Left cardiac atrium (tissue), 2 donors: ENCODE results near the gene BPIFB2. TPM values are rescaled to one million over a fixed set of nuclear protein-coding genes. Genes with fewer than 3 reads are reported as not detected.

Source experiments
- total RNA-seq, 2 donors: library from RNA; stranded (reverse); fragmentation: NEBNext Ultra II Directional; extraction: Animal tissue kit (Norgen Biotek cat#: 25700); gene quantifications; one replicate each; pipeline ENCODE4 v1.2.1, GENCODE V29; 2021
- donor health status: DM: no; HTN: yes; CAD: no; lungs with severe emphysema.
- donor health status: DM: yes; HTN: yes; CAD: no.

Gene BPIFB2
- total RNA-seq, 2 donors from 2014 or later = not detected

Other genes with a start within 250 kb of the BPIFB2 start
- gene DNMT3B, start 245.3 kb upstream of the BPIFB2 start, total RNA-seq = under 1 TPM; 0.44 to 0.65 TPM
- 10 to 100 TPM; 76.8 to 93.2 TPM for gene MAPRE1, start 187.8 kb upstream of the BPIFB2 start, total RNA-seq
- gene EFCAB8, start 148.8 kb upstream of the BPIFB2 start, total RNA-seq = under 1 TPM in 1 of 2 donors, not detected in 1; 0.18 TPM
- gene SUN5, start 3.3 kb upstream of the BPIFB2 start, total RNA-seq = not detected
- not detected for gene BPIFB6, start 23.9 kb downstream of the BPIFB2 start, total RNA-seq
- not detected for gene BPIFB3, start 46.2 kb downstream of the BPIFB2 start, total RNA-seq
- not detected for gene BPIFB4, start 71.9 kb downstream of the BPIFB2 start, total RNA-seq
- not detected for gene BPIFA2, start 160.5 kb downstream of the BPIFB2 start, total RNA-seq
- not detected for gene BPIFA3, start 209.6 kb downstream of the BPIFB2 start, total RNA-seq
- gene BPIFA1, start 228.3 kb downstream of the BPIFB2 start, total RNA-seq = not detected